Activated T-cell treated with anti-CD3 and anti-CD28 coated beads, Interleukin-2, amount 50 U/mL, for 4 hours (primary cell): ENCODE results near the gene ESYT1. TPM values are rescaled to one million over a fixed set of nuclear protein-coding genes. Genes with fewer than 3 reads are reported as not detected.
"Not testable (repeated sequence)": the region's sequence is repeated elsewhere in the genome, so short reads cannot be mapped to it uniquely, and the experiment has no call there.

Source experiments
- ATAC-seq, 2 donors: fragments of 200-7000 bp; cut with Tn5 transposase; one replicate each; pipeline ENCODE4 v1.10.0; 2021
- DNase-seq: peaks from one replicate; pipeline ENCODE4 v3.0.0-alpha.2; 2020
- H3K27me3 Mint-ChIP-seq: one replicate; pipeline ENCODE4 v1.8.0; 2021; ENCODE audit warnings: low read depth, mixed read lengths
- H3K36me3 Mint-ChIP-seq: one replicate; pipeline ENCODE4 v1.8.0; 2022; ENCODE audit warnings: mixed read lengths; ENCODE audit not compliant: insufficient read depth
- H3K4me1 Mint-ChIP-seq: one replicate; pipeline ENCODE4 v1.8.0; 2021; ENCODE audit warnings: low read depth, mixed read lengths
- H3K4me3 Mint-ChIP-seq: one replicate; pipeline ENCODE4 v1.8.0; 2021; ENCODE audit warnings: mild to moderate bottlenecking, moderate library complexity, mixed read lengths
- H3K9me3 Mint-ChIP-seq: one replicate; pipeline ENCODE4 v1.8.0; 2021; ENCODE audit warnings: mixed read lengths
- total RNA-seq, 3 donors: library from RNA; stranded (reverse); gene quantifications; one replicate each; pipeline ENCODE4 v1.2.1, GENCODE V29; 2021

ESYT1 gene
- total RNA-seq, 3 donors from 2014 or later, result 95.9 to 113 (median 106) TPM

DNA sequence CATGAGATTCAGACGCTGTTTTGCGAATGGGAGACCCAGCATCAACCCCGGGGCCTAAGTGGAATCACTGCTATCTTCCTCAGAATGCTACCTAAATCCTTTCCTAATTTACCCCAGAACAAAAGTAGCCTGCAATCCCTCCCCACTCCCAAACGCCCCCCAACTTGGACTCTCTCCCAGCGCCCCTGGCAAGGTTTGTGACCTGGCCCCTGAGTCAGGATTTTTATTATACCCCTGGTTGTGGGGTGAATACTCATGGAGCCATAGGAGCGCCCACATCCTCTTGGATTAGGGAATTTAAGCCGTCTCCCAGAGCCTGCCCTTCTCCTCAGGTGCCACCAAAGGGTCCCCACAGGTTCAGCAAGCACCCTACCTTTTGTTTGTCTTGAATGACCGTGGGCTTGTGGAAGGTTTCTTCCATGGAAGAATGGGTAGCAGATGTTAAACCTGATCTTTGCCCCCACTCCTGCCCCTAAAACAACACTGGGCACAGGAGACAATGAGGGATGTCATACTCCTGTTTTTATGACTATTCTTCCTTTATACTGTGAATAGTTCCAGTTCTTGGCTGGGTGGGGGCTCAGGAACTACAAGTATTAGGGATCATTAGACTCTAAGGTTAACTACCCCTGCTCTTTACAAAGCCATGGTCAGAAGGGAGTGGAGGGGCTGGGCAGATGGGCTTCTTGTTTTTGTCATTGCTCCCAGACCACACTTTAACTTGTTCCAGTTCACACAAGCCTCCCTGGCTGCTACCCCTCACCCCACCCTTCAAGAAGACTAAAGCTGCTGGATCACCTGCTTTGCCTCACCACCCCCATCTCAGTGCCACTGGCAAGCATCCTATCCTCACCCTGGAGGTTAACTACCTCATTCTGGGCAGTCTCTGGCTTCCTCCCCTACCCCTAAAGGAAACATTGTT is 24.9 kb downstream of the ESYT1 start:
- H3K27me3 Mint-ChIP-seq, result no peaks in the 10 kb centered on the region
- H3K9me3 Mint-ChIP-seq, result no peaks in the 10 kb centered on the region
- H3K36me3 Mint-ChIP-seq, result peaks cover 2% of the 10 kb centered on the region
- H3K4me3 Mint-ChIP-seq, result peak overlapping the region; percentile 85
- H3K4me1 Mint-ChIP-seq, result peaks cover 33% of the 10 kb centered on the region
- DNase-seq (no peak), ATAC-seq (no peak)

DNA sequence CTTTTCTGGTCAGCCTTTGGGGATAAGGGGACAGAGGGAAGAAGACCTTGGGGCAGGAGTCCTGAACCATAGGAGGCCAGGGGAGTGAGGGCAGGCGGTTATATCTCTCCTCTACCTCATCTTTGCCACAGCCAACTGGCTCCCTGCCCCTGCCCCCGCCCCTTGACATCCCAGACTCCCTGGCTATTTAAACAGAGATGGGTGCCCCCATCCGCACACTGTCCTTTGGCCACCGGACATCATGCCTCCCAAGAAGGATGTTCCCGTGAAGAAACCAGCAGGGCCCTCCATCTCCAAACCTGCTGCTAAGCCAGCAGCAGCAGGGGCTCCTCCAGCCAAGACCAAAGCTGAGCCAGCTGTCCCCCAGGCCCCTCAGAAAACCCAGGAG is 25.6 kb downstream of the ESYT1 start:
- ATAC-seq, result no peak
- H3K4me1 Mint-ChIP-seq, result peaks cover 33% of the 10 kb centered on the region
- H3K27me3 Mint-ChIP-seq, result no peaks in the 10 kb centered on the region
- no peaks in the 10 kb centered on the region for H3K9me3 Mint-ChIP-seq
- peak overlapping the region; percentile 85 for H3K4me3 Mint-ChIP-seq
- H3K36me3 Mint-ChIP-seq, result peaks cover 2% of the 10 kb centered on the region
- no peak for DNase-seq

DNA sequence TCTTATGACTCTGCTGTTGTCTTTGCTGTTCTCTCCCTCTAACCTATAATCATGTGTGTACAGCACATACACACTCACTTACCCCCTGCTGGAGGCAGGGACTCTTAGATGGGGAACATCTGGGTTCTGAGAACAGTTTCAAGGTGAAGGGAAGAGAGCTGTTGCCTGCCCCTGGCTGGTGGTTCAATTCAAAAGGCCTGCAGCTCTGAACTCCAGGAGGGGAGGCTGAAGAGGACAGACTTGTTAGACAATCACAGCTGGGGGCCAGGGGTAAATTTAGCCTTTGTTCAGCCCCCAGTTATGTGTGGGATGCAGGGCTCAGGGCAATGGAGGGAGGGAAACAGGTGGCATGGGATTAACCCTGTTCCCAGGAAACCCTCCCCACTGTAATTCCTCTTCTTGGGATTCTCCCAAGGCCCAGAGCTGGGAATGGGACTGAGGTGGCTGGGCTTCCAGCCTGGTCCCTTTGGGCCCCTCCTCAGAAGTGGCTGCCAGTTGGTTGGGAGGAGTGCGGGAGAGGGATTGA is 26.2 kb downstream of the ESYT1 start:
- DNase-seq (no peak), ATAC-seq (no peak)
- peaks cover 37% of the 10 kb centered on the region for H3K4me1 Mint-ChIP-seq
- H3K27me3 Mint-ChIP-seq, result no peaks in the 10 kb centered on the region
- H3K36me3 Mint-ChIP-seq, result peaks cover 7% of the 10 kb centered on the region
- H3K9me3 Mint-ChIP-seq, result no peaks in the 10 kb centered on the region
- H3K4me3 Mint-ChIP-seq, result no peak overlapping the region

DNA sequence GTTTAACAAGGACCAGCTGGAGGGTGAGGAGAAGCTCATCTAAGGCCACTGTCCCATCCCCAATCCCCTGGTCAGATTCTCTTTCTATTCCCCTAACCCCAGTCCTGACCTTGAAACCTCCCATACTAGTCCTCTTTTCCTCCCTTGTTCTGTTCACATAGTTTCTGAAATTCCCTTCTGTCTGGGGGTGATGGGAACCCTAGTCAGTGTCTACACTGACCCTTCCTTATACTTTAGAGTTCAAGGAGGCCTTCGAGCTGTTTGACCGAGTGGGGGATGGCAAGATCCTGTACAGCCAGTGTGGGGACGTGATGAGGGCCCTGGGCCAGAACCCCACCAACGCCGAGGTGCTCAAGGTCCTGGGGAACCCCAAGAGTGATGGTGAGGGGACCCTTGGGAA is 26.8 kb downstream of the ESYT1 start:
- DNase-seq (no peak), ATAC-seq (no peak)
- Mint-ChIP-seq H3K36me3 (peaks cover 10% of the 10 kb centered on the region), H3K9me3 (no peaks in the 10 kb centered on the region), H3K4me1 (peaks cover 41% of the 10 kb centered on the region), H3K27me3 (no peaks in the 10 kb centered on the region), H3K4me3 (no peak overlapping the region)

DNA sequence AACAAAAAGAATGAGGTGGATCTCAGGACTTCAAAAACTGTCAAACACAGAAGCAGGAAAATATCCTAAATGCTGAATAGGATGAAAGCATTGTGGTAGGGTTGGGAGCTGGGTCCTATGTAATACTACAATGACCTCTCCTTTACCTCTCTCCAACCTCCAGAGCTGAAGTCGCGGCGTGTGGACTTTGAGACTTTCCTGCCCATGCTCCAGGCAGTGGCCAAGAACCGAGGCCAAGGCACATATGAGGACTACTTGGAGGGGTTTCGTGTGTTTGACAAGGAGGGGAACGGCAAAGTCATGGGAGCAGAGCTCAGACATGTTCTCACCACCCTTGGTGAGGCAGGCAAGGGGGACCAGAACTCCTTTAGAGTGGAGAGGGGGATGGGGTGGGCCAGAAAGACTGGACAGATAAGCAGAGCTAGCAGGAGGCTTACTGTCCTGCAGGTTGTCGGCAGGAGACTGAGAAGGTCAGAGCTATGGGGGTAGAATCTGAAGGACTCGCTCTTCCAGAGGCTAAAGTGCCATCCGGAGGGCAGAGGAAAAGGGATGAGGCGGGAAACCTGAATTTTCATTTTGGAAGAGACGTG is 27.3 kb downstream of the ESYT1 start:
- Mint-ChIP-seq H3K4me1 (peaks cover 43% of the 10 kb centered on the region), H3K27me3 (no peaks in the 10 kb centered on the region), H3K4me3 (peak overlapping the region; percentile 27), H3K36me3 (peaks cover 15% of the 10 kb centered on the region), H3K9me3 (no peaks in the 10 kb centered on the region)
- ATAC-seq (no peak), DNase-seq (no peak)

DNA sequence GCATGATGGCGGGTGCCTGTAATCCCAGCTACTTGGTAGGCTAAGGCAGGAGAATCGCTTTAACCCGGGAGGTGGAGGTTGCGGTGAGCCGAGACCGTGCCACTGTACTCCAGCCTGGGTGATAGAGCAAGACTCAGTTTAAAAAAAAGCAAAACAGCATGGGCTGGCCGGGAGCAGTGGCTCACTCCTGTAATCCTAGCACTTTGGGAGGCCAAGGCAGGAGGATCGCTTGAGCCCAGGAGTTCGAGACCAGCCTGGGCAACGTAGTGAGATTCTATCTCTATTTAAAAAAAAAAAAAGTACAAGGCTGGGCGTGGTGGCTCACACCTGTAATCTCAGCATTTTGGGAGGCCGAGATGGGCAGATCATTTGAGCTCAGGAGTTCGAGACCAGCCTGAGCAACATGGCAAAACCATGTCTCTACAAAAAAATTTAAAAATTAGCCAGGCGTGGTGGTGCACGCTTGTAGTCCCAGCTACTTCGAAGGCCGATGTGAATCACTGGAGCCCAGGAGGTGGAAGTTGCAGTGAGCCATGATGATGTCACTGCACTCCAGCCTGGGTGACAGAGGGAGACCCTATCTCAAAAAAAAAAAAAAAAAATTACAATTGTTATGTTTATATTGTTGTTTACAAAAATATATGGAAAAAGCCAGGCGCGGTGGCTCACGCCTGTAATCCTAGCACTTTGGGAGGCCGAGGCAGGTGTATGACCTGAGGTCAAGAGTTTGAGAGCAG is 28.6 kb downstream of the ESYT1 start:
- peak overlapping the region; percentile 95 for H3K4me3 Mint-ChIP-seq
- H3K27me3 Mint-ChIP-seq, ATAC-seq, DNase-seq, H3K9me3 Mint-ChIP-seq: not testable (repeated sequence)
- peaks cover 44% of the 10 kb centered on the region for H3K4me1 Mint-ChIP-seq
- peaks cover 24% of the 10 kb centered on the region for H3K36me3 Mint-ChIP-seq

DNA sequence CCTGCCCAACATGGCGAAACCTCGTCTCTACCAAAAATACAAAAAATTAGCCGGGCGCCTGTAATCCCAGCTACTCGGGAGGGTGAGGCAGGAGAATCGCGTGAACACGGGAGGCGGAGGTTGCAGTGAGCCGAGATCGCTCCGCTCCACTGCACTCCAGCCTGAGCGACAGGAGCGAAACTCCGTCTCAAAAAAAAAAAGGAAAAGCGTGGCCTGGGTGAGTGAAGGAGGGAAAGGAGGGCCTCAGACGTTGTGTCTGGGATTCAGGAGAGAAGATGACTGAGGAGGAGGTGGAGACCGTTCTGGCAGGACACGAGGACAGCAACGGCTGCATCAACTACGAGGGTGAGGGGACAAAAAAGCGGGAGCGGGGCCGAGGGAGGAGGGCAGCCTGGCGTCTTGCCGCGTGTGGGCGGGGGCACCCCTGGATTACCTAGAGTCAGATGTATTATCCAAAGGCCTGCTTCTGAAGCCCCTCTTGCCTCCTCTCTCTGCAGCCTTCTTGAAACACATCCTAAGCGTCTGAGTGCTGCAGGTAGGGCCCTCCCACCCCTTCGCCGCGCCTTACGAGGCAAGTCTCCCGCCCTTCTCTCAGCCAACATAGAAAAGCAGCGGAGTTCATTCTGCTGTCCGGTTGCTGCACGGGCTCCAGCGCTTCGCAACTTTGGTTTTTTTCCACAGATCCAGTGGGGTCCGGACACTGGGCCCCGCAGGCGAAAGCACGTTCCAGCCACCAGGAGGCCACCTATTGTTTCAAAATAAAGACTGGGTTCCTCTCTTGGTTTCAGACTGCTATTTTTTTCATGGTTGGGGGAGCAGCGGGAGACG is 29.3 kb downstream of the ESYT1 start:
- Mint-ChIP-seq H3K36me3 (peaks cover 25% of the 10 kb centered on the region), H3K4me1 (peaks cover 42% of the 10 kb centered on the region), H3K4me3 (peak overlapping the region; percentile 95), H3K27me3 (no peaks in the 10 kb centered on the region), H3K9me3 (no peaks in the 10 kb centered on the region)
- ATAC-seq (peak; percentile 41 to 47), DNase-seq (peak; percentile 33)

DNA sequence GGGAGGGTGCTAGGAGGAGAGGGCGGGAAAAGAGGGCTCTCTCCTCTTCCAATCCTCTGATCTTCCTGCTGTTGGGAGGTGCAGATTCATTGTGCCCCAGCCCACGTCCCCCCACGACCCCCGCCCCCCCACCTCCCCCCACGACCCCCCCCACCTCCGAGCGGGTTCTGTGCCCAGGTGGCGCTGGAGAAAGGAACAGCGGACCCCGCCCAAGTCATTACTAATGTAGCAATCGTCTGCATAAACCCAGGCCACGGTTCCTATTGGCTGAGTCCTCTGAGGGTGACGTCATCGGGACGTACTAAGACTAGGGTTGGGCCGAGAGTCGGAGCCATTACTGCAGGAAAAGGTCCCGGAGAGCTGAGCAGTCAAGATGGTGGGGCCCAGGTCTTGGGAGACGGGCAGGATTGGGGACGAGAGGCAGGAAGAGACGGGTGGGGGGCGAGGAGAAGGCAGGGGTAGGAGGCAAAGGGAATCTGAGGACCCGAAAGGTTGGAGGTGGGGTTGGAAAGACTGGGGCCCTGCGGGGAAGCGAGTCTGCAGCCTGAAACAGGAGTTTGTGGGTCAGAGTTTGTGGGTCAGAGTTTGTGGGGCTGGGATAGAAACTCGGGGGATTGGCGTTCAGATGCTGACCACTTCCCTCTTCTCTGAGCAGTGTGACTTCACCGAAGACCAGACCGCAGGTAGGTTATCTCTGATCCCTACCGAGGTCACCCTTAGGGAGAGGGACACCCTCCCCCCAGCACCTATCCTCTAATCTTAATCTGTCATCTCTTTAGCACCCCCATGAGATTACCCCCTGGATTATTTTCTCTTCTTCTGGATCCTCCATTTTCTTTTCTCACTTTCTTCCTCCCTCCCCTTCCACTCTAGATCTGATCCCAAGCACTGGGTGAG is 30.2 kb downstream of the ESYT1 start, which contains the start of gene MYL6:
Gene MYL6 (plus strand): TSS at position 331 of the 897 bp plus-strand sequence. CDS start 43 bp downstream, at position 374.
- peak; percentile 88 to 89 for ATAC-seq
- Mint-ChIP-seq H3K9me3 (no peaks in the 10 kb centered on the region), H3K27me3 (no peaks in the 10 kb centered on the region), H3K4me1 (peaks cover 35% of the 10 kb centered on the region), H3K4me3 (peak within 1 kb of the TSS; percentile 95), H3K36me3 (peaks cover 28% of the 10 kb centered on the region)
- DNase-seq, result peak; percentile 85

DNA sequence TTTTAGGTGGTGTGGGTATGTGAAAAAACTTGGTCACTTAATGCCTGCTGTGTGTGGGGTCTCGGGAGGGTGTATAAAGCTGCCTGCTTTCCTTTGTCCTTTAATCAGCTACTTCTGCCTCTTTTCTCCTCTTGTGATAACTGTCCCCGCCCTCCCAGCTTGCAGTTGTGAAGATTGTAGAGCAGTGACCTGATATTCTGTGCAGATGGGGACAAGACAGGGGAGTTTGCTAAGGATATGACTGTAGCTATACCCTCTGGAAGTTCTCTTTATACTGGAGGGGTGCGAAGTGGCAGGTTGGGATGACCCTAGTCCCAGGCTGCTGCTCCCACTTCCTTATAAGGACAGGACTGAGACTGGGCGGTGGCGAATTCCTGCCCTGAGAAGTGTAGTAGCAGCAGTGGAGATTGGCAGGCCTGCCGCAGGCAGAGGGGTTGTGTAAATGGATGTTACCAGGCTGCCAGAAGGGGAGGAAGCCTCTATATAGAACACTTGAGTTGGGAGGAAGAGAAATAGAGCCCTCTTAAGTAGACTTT is 30.9 kb downstream of the ESYT1 start:
- H3K4me3 Mint-ChIP-seq, result peak overlapping the region; percentile 95
- DNase-seq, result no peak
- ATAC-seq, result peak in 1 of 2 donors; percentile 3
- no peaks in the 10 kb centered on the region for H3K27me3 Mint-ChIP-seq
- H3K36me3 Mint-ChIP-seq, result peaks cover 33% of the 10 kb centered on the region
- H3K9me3 Mint-ChIP-seq, result no peaks in the 10 kb centered on the region
- H3K4me1 Mint-ChIP-seq, result peaks cover 35% of the 10 kb centered on the region

DNA sequence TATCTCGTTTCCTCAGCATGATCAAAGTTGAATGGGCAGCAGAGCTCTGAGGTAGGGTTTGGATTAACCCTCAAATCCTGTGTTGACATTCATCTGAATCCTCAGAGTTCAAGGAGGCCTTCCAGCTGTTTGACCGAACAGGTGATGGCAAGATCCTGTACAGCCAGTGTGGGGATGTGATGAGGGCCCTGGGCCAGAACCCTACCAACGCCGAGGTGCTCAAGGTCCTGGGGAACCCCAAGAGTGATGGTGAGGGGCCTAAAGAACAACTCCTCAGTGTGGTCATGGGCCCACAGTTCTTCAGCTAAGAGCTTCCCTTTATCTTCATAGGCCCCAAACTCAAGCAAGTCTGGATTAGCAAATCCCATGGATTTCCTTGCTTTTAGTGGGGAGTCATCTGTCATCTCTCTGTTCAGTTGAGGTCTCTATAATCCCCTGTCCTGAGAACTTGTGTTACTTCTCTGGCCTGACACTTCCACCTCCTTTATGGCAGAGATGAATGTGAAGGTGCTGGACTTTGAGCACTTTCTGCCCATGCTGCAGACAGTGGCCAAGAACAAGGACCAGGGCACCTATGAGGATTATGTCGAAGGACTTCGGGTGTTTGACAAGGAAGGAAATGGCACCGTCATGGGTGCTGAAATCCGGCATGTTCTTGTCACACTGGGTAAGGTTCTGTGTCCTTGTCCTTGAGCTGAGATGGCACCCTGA is 31.6 kb downstream of the ESYT1 start:
- Mint-ChIP-seq H3K9me3 (no peaks in the 10 kb centered on the region), H3K36me3 (peaks cover 39% of the 10 kb centered on the region), H3K4me3 (peak overlapping the region; percentile 95), H3K27me3 (no peaks in the 10 kb centered on the region), H3K4me1 (peaks cover 35% of the 10 kb centered on the region)
- DNase-seq (no peak), ATAC-seq (no peak)

DNA sequence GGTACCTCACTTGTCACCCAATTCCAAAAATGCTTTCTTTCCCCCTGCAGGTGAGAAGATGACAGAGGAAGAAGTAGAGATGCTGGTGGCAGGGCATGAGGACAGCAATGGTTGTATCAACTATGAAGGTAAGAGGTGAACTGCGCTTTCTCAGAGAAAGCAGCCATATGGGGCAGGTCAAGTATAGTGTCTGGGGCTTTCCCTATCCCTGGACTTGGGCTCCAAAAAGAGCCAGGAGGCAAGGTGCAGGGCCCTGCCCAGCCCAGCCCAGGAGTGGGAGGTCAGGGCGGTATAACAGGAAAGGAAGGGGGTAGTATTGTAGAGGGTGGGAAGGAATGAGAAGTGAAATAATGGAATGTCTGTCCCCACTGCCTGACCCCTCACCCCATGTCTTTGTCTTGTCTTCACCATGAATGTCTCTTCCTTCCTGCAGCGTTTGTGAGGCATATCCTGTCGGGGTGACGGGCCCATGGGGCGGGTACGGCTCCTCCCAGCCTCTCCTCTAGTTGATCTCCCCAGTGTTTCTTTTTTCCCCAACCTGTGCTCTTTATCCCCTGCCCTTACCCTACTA is 32.2 kb downstream of the ESYT1 start:
- Mint-ChIP-seq H3K27me3 (no peaks in the 10 kb centered on the region), H3K4me3 (peak overlapping the region; percentile 95), H3K36me3 (peaks cover 39% of the 10 kb centered on the region), H3K4me1 (peaks cover 35% of the 10 kb centered on the region), H3K9me3 (no peaks in the 10 kb centered on the region)
- ATAC-seq, result peak; percentile 47 to 52
- peak; percentile 58 for DNase-seq
